Effector memory CD8-positive, alpha-beta T cell (primary cell): ENCODE results near the gene CCDC192.

Source experiments
- ATAC-seq: fragments of 150-1000 bp; cut with Tn5 transposase; replicated peaks from 2 replicates; pipeline ENCODE4 v1.10.0; 2021; ENCODE audit warnings: mild to moderate bottlenecking, moderate library complexity
- DNase-seq, 3 experiments: peaks; one replicate each; pipeline ENCODE4 v3.0.0; 2021
- H3K27ac Mint-ChIP-seq, 2 donors: one replicate each; pipeline ENCODE4 v1.8.0; 2022; ENCODE audit warnings: mild to moderate bottlenecking in 2 of 2, mixed read lengths in 2 of 2, moderate library complexity in 2 of 2
- H3K27me3 Mint-ChIP-seq, 2 donors: one replicate each; pipeline ENCODE4 v1.8.0; 2022; ENCODE audit warnings: mixed read lengths in 2 of 2
- H3K36me3 Mint-ChIP-seq: one replicate; pipeline ENCODE4 v1.8.0; 2022; ENCODE audit warnings: mild to moderate bottlenecking, moderate library complexity, mixed read lengths; ENCODE audit not compliant: insufficient read depth
- H3K4me1 Mint-ChIP-seq, 2 donors: one replicate each; pipeline ENCODE4 v1.8.0; 2022; ENCODE audit warnings: low read depth in 2 of 2, mixed read lengths in 2 of 2
- H3K4me3 Mint-ChIP-seq, 2 donors: one replicate each; pipeline ENCODE4 v1.8.0; 2022; ENCODE audit warnings: mild to moderate bottlenecking in 2 of 2, mixed read lengths in 2 of 2, moderate library complexity in 2 of 2
- H3K9me3 Mint-ChIP-seq, 2 donors: one replicate each; pipeline ENCODE4 v1.8.0; 2022; ENCODE audit warnings: mixed read lengths in 2 of 2

The CCDC192 gene

DNA sequence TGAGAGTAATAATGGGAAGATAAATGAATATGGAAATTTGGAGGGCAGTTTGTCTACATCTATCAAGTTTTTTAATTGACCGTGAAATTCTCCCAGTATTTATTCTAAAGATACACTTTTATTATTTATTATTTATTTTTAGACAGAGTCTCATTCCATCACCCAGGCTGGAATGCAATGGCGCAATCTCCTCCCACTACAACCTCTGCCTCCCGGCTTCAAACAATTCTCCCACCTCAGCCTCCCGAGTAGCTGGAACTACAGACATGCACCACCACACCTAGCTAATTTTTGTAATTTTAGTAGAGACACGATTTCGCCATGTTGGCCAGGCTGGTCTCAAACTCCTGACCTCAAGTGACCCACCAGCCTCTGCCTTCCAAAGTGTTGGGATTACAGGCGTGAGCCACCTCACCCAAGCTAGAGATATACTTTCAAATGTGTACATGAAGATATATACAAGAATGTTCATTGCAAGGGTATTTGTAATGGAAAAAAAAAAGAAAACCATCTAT lies 282.7 kb downstream of the CCDC192 start:
- H3K27me3 Mint-ChIP-seq: no peaks in the 10 kb centered on the region
- no peak overlapping the region for H3K4me3 Mint-ChIP-seq
- peaks cover 0 to 3% of the 10 kb centered on the region in 2 donors for H3K9me3 Mint-ChIP-seq
- ATAC-seq (no peak), DNase-seq (no peak)
- H3K36me3 Mint-ChIP-seq: no peaks in the 10 kb centered on the region
- H3K4me1 Mint-ChIP-seq: no peaks in the 10 kb centered on the region
- no peak overlapping the region for H3K27ac Mint-ChIP-seq

- Mint-ChIP-seq H3K27ac (peak overlapping the region in 1 of 2 donors; percentile 26), H3K27me3 (no peaks in the 10 kb centered on the region), H3K9me3 (peaks cover 0 to 5% of the 10 kb centered on the region in 2 donors), H3K4me3 (no peak overlapping the region), H3K36me3 (no peaks in the 10 kb centered on the region), H3K4me1 (no peaks in the 10 kb centered on the region)
- DNase-seq (no peak), ATAC-seq (no peak)
Observed at GRCh38 chr5:127987354-127988145, 284.4 kb downstream of the CCDC192 start.

DNA sequence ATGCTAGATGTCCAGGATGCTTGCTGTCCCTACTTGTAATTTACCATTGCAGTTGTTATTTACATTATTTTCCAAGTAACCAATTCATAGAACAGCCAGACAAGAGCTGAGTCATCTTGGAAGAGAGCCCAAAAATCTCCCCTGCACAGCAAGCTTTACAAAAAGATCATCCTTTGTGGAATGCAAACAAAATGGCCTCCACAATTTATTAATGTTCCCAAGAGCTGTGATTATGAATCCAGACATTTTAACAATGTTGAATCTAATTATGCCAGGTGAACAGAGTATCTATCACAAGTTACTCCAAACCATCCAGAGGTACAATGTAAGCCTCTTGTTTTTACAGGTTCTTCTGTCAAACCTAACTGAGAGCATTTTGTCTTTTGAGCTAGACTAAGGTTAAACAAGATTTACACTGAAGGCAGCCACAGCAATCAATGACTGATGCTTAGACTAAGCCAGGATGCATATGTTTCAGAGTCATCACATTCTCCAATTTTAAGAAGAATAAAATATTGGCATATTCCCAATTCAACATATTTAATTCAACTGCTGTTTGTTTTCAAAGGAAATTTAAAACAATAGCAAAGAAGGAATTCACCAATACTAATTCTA lies 285.1 kb downstream of the CCDC192 start:
- no peak for ATAC-seq

More for the DNA sequence above, 285.1 kb downstream of the CCDC192 start:
- Mint-ChIP-seq H3K36me3 (no peaks in the 10 kb centered on the region), H3K4me3 (no peak overlapping the region), H3K27me3 (no peaks in the 10 kb centered on the region), H3K9me3 (peaks cover 0 to 5% of the 10 kb centered on the region in 2 donors), H3K27ac (peak overlapping the region in 1 of 2 donors; percentile 26), H3K4me1 (no peaks in the 10 kb centered on the region)
- DNase-seq: no peak
